Middle frontal gyrus (tissue), 1 donor: ENCODE results near the gene FAM8A1.

Experiments
- DNase-seq: peaks from one replicate; pipeline ENCODE4 v3.0.0-alpha.2; 2015; ENCODE audit warnings: low spot score; ENCODE audit errors: extremely low spot score

Gene FAM8A1

DNA sequence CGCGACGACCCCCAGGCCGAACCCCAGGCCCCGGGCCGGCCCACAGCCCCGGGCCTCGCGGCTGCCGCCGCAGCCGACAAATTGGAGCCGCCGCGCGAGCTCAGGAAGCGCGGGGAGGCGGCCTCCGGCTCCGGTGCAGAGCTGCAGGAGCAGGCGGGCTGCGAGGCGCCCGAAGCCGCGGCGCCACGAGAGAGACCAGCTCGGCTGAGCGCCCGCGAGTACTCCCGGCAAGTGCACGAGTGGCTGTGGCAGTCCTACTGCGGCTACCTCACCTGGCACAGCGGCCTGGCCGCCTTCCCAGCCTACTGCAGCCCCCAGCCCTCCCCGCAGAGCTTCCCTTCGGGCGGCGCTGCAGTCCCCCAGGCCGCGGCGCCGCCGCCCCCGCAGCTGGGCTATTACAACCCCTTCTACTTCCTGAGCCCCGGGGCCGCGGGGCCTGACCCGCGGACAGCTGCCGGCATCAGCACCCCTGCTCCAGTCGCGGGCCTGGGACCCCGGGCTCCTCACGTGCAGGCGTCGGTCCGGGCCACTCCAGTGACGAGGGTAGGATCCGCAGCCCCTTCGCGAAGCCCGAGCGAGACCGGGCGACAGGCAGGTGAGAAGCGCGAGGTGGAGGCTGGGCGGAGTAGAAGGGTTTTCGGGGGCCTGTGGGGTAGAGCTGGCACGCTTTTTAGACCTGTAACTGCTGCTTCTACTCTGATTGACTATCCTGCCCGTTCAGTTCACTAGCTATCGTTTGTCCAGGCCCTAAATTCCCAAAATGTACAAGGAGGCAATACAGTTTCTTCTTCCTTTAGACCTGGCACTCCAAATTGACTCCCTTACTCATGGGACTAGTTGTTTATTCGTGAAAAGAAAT is 654 bp downstream of the FAM8A1 start:
- no peak for DNase-seq

DNA sequence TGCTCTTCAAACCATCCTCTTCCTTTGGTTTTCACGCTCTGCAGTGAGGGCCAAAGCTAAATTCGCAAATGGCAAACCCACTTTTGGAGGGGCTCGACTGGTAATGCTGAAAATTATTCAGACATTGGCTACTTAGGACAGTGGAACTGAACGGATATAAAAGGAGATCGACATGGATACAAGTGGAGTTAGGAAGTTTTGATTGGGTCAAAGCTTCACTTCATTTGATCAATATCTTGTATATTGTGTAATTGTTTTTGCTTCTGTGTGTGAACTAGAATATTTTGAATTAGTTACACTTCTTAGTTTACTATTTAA is 1.2 kb downstream of the FAM8A1 start:
- no peak for DNase-seq

DNA sequence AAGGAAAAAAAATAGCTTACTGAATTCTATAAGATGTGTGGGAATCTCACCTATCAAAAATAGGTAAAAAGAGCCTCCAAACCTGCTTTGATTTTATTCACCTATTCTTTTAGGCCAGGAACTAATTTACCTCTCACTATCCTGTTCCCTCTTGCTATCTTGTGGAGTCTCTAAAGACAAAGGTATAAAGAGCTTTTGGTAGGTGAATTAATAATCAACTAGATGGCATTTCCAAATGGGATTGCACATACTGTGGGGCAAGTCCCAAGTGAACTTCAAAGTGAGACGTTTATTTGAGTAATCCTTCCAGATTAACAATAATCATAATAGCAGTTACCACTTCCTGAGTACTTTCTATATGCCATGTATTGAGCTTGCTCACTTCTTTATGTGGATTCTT is 2.8 kb downstream of the FAM8A1 start:
- no peak for DNase-seq

GRCh38 chr6:17606606-17607005 is 6.5 kb downstream of the FAM8A1 start:
- DNase-seq, result no peak

DNA sequence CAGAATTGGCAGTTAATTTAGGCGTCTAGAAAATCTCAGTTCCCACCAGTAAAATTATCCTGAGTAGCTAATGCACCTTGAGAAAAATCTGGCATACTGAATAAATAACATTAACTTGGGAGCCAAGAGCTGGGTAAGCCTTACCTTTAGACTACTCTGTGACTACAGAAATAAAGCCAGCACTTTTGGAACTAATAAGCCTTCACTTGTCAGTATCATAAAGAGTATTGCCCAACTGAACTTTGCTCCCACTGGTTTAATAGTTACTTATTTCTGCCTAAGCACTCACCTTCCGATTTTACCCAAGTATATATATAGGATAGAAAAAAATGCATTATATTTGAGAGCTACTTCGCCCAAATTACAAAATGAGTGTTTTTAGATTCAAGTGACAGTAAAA is 10.7 kb downstream of the FAM8A1 start:
- no peak for DNase-seq

DNA sequence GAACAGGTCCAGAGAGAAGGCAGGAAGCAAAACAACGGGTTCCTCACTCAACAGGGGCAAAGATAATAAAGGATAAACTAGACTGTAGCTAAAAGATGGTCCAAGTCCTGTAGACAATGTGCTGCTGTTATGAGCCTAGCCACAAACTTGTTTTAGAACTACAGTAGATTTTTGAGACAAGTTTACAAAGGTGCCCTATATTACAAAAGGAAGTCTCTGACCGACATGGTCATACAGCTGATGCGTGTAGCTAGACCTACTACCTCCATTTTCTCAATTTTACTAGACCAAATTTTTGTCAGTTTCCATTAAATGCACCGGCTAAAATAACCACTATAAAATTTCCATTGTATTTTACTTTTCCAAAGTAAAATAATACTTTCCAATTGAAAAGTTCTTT is 11.9 kb downstream of the FAM8A1 start:
- no peak for DNase-seq

DNA sequence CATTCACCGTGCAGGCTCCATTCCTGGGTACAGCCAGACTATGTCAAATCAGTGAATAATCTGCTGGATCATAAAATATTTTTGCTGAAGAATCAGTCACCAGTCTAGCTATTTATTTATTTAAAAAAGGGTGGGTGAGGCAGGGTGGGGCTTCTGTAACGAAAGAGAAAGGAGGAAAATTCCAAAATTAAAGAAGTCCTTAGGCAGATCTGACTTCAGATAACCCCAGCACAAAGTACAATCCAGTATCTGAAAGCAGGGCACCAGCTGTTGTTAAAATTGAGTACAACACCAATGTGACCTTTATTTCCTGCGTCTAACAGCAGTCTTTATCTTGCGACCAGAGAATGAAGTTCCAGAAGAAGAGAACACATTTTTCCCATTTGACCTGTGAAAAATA is 15.7 kb downstream of the FAM8A1 start:
- DNase-seq, result no peak

- DNase-seq, result no peak
Measured at GRCh38 chr6:17621003-17621402, 20.9 kb downstream of the FAM8A1 start.

- DNase-seq, result no peak
Measured at GRCh38 chr6:17622144-17622543, 22.0 kb downstream of the FAM8A1 start.

DNA sequence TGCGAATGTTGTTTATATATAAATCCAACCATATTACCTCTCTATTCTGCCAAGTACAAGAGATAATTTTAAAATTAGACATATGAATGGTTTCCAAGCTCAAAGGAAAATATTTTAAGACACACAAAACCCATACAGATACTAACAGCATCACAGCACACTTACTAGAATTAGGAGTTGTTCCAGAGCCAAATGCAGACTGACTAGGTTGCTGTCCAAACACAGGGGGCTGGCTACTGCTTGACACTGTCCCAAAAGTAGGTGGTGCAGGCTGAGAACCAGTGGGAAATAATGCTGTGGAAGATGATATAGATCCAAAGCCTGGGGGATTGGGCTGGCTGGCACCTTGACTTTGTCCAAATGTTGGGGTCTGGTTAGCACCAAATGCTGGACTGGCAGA is 24.3 kb downstream of the FAM8A1 start:
- DNase-seq, result no peak

- DNase-seq, result no peak
Measured at GRCh38 chr6:17628873-17629272, 28.8 kb downstream of the FAM8A1 start.

DNA sequence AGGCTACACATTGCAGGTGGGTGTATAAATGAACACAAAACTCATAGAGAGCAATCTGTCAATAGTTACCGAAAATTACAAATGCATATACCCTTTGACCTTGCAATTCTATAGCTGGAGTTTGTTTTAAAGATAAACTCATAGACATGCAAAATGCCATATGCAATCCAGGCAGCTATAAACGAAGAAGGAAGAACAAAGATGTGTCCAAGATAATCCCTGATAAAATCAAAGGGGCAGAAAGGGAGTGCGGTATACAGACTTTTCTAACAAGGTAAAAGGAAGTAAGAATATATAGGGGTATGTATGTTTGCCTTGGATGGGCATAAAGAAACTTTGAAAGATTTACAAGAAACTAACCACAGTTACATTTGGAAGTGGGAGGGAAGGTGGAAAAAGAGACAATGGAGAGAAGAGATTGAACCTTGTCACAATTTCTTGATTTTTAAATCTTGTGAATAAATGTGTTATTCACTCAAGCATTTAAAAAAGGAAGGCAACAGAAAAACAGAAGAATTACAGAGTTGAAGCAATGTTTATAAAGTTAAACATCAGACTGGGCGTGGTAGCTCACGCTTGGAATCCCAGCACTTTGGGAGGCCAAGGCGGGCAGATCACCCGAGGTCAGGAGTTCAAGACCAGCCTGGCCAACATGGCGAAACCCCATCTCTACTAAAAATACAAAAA is 29.9 kb downstream of the FAM8A1 start:
- no peak for DNase-seq

- DNase-seq, result no peak
Measured at GRCh38 chr6:17630511-17631073, 30.5 kb downstream of the FAM8A1 start.

DNA sequence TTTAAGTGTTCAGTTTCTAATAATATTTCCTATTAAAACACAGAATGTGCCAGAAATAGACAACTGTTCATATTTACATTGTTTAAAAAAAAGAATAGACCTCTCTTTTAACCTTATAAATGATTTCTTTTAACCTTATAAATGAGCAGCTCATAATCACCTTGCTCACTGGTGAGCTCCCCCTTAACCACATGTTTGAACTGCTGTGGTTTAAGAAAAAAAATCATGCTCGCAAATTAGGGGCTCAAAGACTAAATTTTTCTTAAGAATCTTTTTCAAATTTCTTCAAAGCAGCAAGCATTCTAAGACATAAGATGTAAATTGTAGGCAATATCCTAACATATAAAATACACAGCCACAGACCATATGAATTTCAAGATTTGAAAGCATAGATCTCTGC is 32.8 kb downstream of the FAM8A1 start:
- no peak for DNase-seq

DNA sequence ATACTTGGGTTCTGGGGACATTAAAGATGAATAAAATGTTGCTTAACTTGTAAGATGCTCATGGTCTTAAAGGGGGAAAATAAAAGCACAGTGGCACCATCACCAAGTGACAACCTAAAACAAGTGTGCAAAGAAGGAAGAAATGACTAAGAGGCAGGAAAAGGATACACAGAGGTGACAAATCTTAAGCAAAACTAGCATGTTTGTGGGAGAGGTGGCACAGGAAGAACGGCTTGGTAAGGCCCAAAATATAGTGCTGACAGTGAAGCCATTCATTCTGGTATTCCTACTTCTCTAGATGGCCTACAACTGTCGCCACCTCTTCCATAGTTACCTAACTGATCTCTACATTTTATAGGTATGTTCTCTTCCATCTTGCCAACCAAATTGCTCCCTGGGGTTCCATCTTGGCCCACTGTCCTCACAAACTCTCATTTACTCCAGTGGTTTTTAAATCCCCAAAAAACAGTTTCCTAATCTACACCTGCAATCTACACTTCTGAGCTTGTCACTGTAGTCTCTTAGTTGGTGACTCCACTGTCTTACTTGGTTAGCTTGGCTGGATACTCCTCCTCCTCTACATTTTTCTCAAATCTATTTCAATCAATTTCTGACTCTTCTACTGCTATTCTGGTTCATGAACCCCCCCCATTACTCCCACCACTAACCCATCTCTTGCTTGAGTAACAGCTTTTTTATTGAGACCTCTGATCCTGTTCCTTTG is 33.5 kb downstream of the FAM8A1 start:
- no peak for DNase-seq

DNA sequence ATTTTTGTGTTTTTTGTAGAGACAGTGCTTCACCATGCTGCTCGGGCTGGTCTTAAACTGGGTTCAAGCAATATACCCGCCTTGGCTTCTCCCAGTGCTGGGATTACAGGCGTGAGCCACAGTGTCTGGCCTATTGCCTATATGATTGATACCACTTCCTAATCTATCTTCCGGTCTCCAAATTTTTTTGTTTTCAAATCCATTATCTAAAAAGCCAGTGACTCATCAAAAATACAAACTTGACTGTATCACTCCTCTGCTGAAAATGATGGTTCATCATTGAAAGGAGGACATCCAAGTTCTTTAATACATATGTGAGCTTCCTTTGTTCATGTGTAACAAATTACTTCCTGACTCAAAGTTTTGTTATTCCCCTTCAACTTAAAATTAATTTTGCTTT is 35.5 kb downstream of the FAM8A1 start:
- no peak for DNase-seq

- no peak for DNase-seq
Measured at GRCh38 chr6:17638212-17638715, 38.2 kb downstream of the FAM8A1 start.

GRCh38 chr6:17640477-17640917 is 40.4 kb downstream of the FAM8A1 start:
- no peak for DNase-seq

- no peak for DNase-seq
Measured at GRCh38 chr6:17648745-17649144, 48.6 kb downstream of the FAM8A1 start.

GRCh38 chr6:17650656-17651309 is 50.7 kb downstream of the FAM8A1 start:
- DNase-seq, result no peak

- no peak for DNase-seq
Measured at GRCh38 chr6:17653198-17653882, 53.2 kb downstream of the FAM8A1 start.
